GM21390 (cell line): ENCODE measurements around the gene CTNNA3.

Source experiments
- ATAC-seq: cut with Tn5 transposase; IDR thresholded peaks from one replicate; pipeline ENCODE4 v1.9.1; 2021; ENCODE audit not compliant: unreplicated experiment

Gene CTNNA3

DNA sequence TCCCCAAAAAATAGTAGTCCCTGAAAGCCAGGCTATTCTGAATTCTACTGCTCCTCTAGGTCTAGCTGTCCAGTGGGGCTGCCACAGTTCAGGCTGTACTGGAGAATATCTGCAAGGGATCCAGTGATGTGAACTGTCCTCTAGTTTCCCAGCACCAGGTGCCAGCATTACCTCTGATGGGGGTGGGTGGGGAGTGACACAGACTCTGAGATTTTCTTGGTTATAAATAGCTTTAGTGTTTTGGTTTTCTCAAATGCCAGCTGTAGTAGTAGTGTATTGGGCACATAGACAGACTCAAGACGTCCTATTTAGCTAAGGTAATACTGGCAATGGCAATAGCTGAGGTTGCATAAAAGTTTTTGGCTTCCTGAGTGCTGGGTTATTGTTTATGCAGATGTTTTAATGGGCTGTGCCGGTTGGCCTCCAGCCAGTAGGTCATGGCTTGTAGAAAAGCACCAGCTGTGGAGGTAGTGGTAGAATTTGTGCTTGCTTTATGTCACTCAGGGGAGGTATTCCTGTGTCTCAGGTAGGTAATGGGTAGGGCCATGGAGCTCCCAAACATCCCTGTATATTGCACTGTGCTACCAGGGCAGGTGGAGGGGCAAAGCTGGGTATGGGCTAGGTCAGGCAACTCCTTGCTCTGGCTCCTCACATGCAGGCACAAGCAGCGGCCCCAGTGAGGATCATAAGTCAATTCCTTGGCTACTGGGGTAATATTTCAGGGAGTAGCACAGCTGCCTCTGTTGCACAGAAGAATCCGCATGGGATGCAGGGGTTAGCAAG lies 1108.9 kb downstream of the CTNNA3 start:
- ATAC-seq = no peak

GRCh38 chr10:66586073-66586472 lies 1109.9 kb downstream of the CTNNA3 start:
- no peak for ATAC-seq

DNA sequence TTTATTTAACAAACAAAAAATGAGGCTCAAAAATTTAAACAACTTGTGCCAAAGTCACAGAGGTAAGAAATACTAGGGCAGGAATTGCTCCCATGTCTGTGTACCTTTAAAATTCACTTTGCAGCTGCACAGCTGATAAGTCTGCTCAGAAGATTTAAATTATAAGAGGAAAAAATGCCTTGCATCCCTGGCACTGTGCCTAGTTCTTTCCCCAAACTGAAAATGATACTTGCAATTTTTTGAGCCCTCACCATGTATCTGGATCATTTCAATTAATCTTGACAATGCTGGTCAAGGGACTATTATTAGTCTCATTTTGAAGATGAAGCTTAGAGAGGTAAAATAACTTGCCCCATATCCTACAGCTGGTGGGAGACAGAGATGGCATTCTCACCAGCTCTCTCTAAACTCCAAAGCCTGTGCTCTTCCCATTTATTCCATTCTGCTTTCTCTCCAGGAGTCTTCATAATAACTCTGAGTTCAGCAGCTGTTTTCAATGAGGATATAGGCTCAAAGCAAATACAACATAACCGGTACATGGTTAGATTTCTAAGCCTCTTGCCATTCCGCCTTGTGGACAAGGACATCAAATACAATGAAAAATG lies 1120.6 kb downstream of the CTNNA3 start:
- no peak for ATAC-seq

- no peak for ATAC-seq
These were observed 1123.3 kb downstream of the CTNNA3 start for GRCh38 chr10:66572700-66573099.

GRCh38 chr10:66565999-66566398 lies 1130.0 kb downstream of the CTNNA3 start:
- ATAC-seq = no peak

- ATAC-seq = no peak
These were observed 1131.7 kb downstream of the CTNNA3 start for GRCh38 chr10:66564287-66564686.

GRCh38 chr10:66555061-66555460 lies 1140.9 kb downstream of the CTNNA3 start:
- no peak for ATAC-seq

DNA sequence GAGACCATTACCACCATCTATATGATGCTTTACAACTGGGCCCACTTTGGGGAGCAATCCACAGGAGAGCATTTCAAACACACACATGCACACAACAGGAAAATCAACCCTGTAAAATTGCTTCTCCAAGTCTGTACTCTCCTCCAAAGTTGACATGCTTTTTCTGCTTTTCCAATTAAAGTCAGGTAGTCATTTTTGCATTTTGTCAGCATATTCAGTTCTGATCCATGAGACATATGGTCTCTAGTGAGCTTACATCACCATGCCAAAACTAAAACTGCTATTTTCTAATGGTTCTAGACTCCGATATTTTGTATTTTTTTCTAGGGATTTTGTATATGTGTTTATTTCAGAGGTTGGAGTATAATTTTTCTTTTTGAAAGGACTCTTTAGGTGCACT lies 1143.7 kb downstream of the CTNNA3 start:
- no peak for ATAC-seq

- no peak for ATAC-seq
These were observed 1145.6 kb downstream of the CTNNA3 start for GRCh38 chr10:66550351-66550750.

- ATAC-seq = no peak
These were observed 1157.1 kb downstream of the CTNNA3 start for GRCh38 chr10:66538908-66539307.

DNA sequence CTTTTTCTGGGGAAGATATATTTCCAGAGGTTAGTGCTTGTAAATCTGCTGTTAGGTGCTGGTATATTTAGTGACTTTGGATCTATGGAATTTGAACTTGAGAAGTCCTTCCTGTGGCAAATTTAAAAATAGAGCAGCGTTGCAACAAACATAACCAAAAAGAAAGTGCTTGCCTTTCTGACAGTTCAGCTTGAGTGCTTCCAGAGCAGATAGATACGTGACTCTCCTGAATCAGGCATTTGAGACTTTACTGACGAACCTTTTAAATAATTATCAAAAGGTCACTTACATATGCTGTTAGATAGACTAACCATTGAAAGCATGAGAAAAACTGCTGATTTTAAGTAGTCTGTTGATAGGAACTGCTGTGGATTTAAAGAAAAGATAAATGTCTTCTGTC lies 1157.6 kb downstream of the CTNNA3 start:
- ATAC-seq = no peak

DNA sequence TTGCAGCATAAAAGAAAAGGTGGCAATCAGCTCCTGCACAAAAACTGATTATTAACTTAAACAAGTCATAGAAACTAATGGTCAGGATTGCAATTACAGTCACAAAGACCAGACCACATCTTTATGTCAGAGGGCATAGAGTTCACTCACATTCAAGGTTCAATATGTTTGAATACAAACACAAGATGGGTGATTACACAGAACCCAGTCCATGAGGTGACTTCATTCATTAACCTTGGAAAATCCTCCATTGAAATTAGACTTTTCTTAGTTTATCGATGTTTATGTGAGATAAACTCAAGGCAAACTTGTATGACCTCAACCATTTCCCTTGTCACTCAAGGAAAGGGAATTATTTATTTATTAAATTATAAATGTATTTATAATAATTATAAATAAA lies 1158.8 kb downstream of the CTNNA3 start:
- no peak for ATAC-seq

DNA sequence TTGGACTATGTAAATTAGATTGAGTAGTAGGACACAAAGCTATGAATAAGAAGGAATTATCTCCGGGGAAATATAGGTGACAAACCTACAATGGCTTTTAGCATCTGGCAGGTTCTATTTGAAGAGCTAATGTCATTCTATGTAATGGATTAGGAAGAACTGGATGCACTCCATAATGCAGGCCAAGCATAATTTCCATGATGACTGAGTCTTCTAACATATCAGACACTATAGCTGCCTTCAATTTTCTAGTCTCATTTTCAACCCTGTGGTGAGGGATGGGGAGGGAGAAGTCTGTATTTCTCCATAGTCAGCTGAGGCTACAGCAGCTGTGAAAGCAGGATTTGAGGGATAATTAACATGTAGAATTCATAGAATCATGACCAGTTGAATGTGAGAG lies 1160.6 kb downstream of the CTNNA3 start:
- no peak for ATAC-seq

- ATAC-seq = no peak
These were observed 1161.1 kb downstream of the CTNNA3 start for GRCh38 chr10:66534866-66535265.

DNA sequence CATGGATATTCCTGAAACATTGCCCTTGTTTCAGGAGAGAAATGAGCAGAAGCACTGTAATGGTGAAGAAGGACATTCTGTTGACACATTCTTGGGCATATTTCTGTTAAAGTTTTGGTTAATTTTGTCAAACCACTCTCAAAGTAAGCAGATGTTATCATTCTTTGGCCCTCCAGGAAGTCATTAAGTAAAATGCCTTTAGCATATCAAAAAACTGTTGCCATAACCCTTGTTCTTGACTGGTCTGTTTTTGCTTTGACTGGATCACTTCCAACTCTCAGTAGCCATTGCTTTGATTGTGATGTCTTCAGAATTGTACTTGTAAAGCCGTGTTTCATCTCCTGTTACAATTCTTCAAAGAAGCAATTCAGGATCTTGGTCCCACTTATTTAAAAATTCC lies 1174.5 kb downstream of the CTNNA3 start:
- ATAC-seq = no peak

DNA sequence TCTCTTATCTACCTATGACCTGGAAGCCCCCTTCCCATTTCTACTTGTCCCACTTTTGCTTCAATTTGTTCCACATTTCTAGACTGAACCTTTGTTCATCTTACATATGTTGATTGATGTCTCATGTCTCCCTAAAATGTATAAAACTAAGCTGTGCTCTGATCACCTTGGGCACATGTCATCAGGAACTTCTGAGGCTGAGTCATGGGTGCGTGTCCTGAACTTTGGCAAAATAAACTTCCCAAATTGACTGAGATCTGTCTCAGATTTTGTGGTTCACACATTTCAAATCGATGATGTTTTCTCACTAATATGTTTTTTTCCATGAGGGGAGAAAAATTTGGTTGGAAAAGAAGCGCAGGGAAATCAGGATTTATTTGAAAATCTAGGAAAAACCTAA lies 1176.4 kb downstream of the CTNNA3 start:
- no peak for ATAC-seq

DNA sequence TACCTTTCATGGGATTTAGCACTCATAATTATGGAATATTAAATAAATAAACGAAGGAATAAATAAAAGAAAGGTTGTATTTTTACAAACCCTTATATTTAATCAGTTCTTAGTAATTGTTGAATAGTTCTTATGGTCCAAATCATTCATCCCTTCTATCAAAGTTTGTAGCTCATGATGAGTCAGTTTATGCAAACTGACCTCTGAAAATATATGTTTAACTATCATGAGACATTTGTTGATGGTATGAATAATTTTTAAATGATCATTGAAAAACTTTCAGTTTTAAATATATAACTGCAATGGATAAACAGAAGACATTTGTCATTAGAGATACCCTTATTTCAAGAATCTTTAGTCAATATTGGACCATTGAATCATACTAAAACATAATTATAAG lies 1181.3 kb downstream of the CTNNA3 start:
- ATAC-seq = no peak

DNA sequence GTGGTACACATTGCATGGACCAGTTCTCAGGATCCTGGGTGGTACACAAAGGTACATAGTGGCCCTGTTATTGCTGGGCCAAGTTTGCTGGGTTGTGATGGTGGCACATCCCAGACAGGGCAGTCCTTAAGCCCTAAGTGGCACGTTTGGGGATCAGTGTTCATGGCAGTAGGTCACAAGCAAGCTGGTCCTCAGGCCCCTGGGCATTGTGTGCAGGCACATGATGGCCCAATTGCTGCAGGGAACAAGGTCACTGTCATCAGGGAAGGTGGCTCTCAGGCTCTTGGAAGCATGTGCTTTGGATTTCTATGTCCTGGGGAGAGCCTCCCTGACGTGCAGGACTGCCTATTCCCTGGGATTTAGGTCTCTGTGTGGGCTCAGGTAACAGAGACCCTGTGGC lies 1182.5 kb downstream of the CTNNA3 start:
- no peak for ATAC-seq

DNA sequence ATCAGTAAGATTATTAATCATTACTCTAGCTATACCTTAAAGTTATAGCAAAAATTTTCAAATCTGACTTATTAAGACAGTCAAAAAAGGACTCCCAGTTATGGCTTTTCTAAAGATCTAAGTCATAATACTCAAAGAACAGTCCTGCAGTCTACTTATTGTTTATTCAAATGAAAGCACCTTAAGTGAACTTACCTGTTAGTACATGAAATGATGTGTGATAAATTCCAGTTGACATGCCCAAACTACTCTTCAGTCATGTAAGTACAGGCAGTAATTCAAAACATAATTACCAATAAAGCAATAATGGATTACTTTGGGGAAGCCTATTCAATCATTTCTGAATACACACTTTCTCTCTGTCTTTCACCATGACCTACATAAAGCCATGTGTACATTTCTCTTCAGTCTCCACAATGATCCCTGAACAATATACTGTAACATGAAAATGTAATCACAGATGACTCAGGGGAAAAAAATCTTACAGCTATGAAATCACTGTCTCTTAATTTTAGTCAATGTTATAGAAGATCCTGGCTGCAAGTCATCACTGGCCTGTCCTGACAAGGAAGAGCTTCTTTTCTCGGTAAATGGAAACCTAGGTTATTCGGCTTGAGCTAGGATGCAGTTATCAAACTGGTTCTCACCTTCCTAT lies 1190.9 kb downstream of the CTNNA3 start:
- ATAC-seq = no peak

DNA sequence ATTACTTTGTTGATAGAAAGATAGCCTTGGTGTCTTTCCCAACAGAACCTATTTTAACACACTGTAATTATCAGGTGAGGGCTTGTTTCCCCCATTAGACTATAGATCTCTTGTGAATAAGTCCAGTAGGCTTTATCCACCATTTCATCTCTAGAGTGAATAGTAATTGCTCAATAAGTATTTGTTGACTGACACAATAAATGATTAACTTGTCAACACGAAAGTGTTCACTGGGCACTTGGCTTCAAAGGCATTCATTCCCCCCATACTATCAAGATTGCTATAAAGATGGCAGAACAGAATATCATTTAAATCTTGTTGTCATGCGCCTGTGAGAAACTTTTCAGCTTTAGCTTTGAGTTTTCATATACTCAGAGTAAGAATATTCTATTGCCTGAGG lies 1194.6 kb downstream of the CTNNA3 start:
- no peak for ATAC-seq

- ATAC-seq = no peak
These were observed 1212.0 kb downstream of the CTNNA3 start for GRCh38 chr10:66483966-66484365.

DNA sequence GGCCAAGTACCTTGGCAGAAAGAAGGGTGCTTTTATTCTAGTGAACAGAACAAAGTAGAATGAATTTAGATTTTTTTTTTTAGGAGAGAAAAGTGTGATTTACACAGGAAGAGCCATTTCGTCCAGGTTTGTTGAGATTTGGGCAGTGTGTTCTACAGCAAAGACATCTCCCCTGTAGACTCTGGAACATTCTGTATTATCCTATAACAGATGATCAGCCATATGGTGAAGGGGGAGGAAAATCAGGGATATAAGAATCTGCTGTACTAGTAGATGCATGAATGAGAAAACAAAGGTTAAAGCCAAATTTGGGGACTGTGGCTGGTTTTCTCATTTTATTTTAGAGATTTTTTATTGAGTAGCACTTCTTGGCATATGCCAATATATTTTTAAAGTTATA lies 1223.8 kb downstream of the CTNNA3 start:
- no peak for ATAC-seq
